C4-2B (cell line): ENCODE measurements around the gene CDKAL1.

Source experiments
- H3K27ac ChIP-seq: fragments of 450-650 bp; 2 replicates; pipeline ENCODE4 v1.5.1; 2017
- ZFX ChIP-seq: fragments of 450-650 bp; IDR thresholded peaks from 2 replicates; pipeline ENCODE4 v1.6.1; 2017
- TF ChIP-seq, protein P1 (sequence below): fragments of 450-650 bp; conservative IDR thresholded peaks from 2 replicates; pipeline ENCODE4 v1.5.1; 2017; ENCODE audit warnings: mild to moderate bottlenecking

Gene CDKAL1

DNA sequence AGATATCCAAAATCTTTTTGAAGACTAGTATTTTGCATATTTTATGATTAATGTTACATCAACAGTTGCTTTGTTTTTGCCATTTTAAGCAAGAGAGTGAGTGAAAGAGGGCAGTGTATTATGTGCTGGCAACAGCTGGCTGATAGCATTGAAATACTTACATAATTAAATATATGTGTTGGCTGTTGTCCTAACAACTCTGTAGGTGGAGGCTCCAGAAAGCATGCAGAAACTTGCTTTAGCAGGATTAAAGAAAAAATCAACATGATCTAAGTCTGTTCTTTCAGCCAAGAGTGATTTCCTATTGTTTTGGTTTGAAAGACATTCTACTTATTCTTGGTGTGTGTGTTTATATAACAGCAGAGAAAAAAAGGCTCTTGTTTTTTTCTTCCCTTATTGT, 127.5 kb downstream of the CDKAL1 start:
- TF ChIP-seq ZFX = no peak
- TF ChIP-seq, protein P1, sequence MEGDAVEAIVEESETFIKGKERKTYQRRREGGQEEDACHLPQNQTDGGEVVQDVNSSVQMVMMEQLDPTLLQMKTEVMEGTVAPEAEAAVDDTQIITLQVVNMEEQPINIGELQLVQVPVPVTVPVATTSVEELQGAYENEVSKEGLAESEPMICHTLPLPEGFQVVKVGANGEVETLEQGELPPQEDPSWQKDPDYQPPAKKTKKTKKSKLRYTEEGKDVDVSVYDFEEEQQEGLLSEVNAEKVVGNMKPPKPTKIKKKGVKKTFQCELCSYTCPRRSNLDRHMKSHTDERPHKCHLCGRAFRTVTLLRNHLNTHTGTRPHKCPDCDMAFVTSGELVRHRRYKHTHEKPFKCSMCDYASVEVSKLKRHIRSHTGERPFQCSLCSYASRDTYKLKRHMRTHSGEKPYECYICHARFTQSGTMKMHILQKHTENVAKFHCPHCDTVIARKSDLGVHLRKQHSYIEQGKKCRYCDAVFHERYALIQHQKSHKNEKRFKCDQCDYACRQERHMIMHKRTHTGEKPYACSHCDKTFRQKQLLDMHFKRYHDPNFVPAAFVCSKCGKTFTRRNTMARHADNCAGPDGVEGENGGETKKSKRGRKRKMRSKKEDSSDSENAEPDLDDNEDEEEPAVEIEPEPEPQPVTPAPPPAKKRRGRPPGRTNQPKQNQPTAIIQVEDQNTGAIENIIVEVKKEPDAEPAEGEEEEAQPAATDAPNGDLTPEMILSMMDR = no peak
- no peak overlapping the region for H3K27ac ChIP-seq

DNA sequence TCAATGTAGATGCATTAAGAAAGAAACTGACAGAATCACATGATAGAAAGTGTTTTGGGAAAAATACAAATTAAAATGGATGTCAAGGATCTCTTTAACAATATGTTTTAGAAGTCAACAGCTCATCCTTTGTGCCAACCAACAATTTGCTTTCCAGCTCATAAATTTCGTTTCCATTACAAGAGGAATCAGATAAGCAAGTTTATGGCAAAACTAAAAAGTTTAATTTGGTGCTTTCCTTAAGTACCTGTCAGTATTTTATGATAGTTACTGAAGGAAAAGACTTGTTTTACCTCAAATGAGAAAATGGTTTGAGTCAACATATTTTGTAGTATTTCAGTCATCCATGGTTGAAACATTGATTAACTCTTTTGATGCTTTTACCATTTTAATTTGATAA, 130.0 kb downstream of the CDKAL1 start:
- no peak overlapping the region for H3K27ac ChIP-seq
- no peak for TF ChIP-seq ZFX
- TF ChIP-seq, protein P1 = no peak

DNA sequence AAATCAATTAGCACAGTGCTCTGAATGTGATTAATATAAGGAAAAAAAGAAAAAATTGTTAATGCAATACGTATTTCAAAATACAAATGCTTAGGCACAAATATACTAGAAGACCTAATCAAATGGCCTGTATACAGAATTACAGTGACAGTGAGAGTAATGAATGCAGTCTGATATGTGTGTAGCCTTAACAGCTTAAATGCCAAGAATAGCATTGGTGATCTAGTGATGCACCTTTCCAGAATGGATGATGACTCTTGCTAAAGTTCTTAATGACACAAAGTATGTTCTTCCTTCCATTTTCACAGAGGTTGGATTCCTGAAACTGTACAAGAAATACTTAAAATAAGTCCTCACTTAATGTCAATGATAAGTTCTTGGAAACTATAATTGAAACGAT, 131.0 kb downstream of the CDKAL1 start:
- TF ChIP-seq, protein P1 = no peak
- no peak for TF ChIP-seq ZFX

DNA sequence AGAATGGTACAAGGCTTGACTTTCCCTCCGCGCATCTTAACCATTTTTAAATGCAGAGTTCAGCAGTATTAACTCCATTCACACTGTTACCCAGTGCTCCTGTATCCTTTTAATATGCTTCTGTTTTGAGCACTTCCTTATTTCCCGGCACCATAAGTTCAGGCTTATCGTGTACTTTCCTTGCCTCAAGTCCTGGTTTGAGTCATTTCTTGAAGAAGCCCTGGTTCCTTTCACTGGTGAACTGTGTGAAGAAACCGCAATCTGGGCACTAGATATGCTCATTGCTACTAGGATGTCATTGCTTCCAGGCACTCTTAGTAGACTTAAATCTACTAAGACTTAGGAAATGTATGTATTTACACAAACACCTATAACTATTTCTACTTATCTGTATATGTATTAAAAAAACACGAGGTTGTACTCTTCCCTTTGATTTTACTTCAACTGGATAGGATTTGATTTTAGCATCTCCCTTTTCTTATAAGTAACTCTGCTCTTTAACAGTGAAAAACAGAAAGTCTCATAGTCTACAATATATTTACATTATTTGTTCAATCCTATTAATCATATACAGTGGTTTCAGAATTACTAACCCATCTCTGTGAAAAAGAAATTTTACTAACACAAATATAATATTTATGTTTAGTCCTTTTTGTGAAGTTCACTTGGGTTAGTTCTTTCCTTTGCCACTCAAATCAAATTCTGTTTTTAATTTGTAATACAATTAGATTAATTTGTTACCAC, 135.5 kb downstream of the CDKAL1 start:
- no peak overlapping the region for H3K27ac ChIP-seq
- no peak for TF ChIP-seq ZFX
- TF ChIP-seq, protein P1 = no peak

More for the DNA sequence above, 131.0 kb downstream of the CDKAL1 start:
- no peak overlapping the region for H3K27ac ChIP-seq

DNA sequence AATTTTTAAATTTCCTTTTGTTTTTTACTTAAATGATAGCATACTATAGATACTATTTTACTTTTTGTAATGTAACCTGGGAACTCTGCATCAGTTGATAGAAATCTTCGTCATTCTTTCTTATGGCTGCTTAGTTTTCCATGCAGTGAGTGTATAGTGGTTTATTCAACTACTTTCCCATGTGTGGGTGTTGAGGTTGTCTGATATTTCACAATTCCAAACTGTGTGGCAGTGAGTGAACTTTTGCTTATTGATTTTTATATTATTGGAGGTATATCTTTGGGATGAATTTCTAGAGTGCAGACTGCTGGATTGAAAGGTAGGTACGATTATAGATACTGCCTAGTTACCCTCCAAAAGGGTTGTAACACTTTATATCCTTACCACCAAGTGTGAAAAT, 136.5 kb downstream of the CDKAL1 start:
- TF ChIP-seq ZFX = no peak
- TF ChIP-seq, protein P1 = no peak
- no peak overlapping the region for H3K27ac ChIP-seq

DNA sequence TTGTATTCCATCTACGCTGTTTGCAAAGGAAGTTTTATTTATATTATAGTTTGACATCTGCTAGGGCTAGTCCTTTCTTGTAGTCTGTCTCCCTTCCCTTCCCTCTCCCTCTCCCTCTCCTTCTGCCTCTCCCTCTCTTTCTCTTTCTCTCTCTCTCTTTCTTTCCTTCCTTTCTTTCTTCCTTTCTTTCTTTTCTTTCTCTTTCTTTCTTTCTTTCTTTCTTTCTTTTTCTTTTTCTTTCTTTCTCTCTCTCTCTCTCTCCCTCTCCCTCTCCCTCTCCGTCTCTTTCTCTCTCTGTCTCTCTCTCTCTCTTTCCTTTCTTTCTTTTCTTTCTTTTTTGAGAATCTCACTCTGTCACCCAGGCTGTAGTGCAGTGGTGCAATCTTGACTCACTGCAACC, 137.8 kb downstream of the CDKAL1 start:
- no peak overlapping the region for H3K27ac ChIP-seq
- TF ChIP-seq ZFX = no peak
- TF ChIP-seq, protein P1 = no peak

DNA sequence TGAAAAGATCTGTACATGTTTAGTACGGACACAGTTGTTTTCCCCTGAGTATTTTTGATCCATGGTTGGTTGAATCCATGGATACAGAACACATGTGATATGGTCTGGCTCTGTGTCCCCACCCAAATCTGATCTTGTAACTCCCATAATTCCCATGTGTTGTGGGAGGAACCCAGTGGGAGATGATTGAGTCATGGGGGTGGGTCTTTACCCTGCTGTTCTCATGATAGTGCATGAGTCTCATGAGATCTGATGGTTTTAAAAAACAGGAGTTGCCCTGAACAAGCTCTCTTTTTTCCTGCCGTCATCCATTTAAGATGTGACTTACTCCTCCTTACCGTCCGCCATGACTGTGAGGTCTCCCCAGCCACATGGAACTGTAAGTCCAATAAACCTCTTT, 139.2 kb downstream of the CDKAL1 start:
- TF ChIP-seq ZFX = no peak
- TF ChIP-seq, protein P1 = no peak
- no peak overlapping the region for H3K27ac ChIP-seq
